Keratinocyte (primary cell): ENCODE measurements around the gene GPR85. TPM values are rescaled to one million over a fixed set of nuclear protein-coding genes. Genes with fewer than 3 reads are reported as not detected.

Experiments
- DNase-seq: peaks from one replicate; pipeline ENCODE4 v3.0.0-alpha.2; 2011; ENCODE audit warnings: low read depth, missing footprints, low spot score
- FAIRE-seq: peaks from 2 replicates; lab custom pipeline; 2011; peaks lifted over from hg19 to GRCh38; lab: Jason Lieb, UNC
- H2AFZ ChIP-seq: 2 replicates; pipeline ENCODE4 v1.6.0; 2012; ENCODE audit warnings: low read length, control low read depth, inconsistent platforms; ENCODE audit not compliant: control insufficient read depth
- H3K27ac ChIP-seq: 2 replicates; pipeline ENCODE4 v1.5.1; 2011; ENCODE audit warnings: low read length; ENCODE audit not compliant: control insufficient read depth, insufficient read depth
- H3K27me3 ChIP-seq: 3 replicates; pipeline ENCODE4 v1.6.0; 2011; ENCODE audit warnings: low read length; ENCODE audit not compliant: control insufficient read depth, insufficient read depth; ENCODE audit errors: extremely low read depth
- H3K36me3 ChIP-seq, 2 experiments: 2 replicates in 1 of 2; 3 replicates in 1 of 2; pipeline ENCODE4 v1.5.1; 2011; ENCODE audit warnings: low read length in 2 of 2, mild to moderate bottlenecking in 1 of 2; ENCODE audit not compliant: control insufficient read depth in 2 of 2, insufficient read depth in 2 of 2; ENCODE audit errors: extremely low read depth in 1 of 2
- H3K4me1 ChIP-seq: 3 replicates; pipeline ENCODE4 v1.5.1; 2011; ENCODE audit warnings: low read length; ENCODE audit not compliant: control insufficient read depth, insufficient read depth; ENCODE audit errors: extremely low read depth
- H3K4me2 ChIP-seq: 3 replicates; pipeline ENCODE4 v1.6.0; 2011; ENCODE audit warnings: low read depth, low read length; ENCODE audit not compliant: control insufficient read depth, insufficient read depth; ENCODE audit errors: extremely low read depth
- H3K4me3 ChIP-seq, 3 experiments: fragments of 200-600 bp in 1 of 3; sonication (generic) in 1 of 3; 2 replicates in 2 of 3; 3 replicates in 1 of 3; pipeline ENCODE4 v1.5.1; 2011 to 2016; ENCODE audit warnings: low read length in 3 of 3, mild to moderate bottlenecking in 3 of 3, control low read depth in 2 of 3, inconsistent platforms in 1 of 3, low read depth in 1 of 3, mixed read lengths in 1 of 3, mixed run types in 1 of 3, moderate library complexity in 1 of 3; ENCODE audit not compliant: control insufficient read depth in 2 of 3, insufficient read depth in 2 of 3; ENCODE audit errors: extremely low read depth in 1 of 3
- H3K79me2 ChIP-seq: 2 replicates; pipeline ENCODE4 v1.6.0; 2012; ENCODE audit warnings: low read length; ENCODE audit not compliant: control insufficient read depth, insufficient read depth
- H3K9ac ChIP-seq: 3 replicates; pipeline ENCODE4 v1.6.0; 2011; ENCODE audit warnings: low read length; ENCODE audit not compliant: control insufficient read depth, insufficient read depth; ENCODE audit errors: extremely low read depth
- H3K9me1 ChIP-seq: 3 replicates; pipeline ENCODE4 v1.6.0; 2011; ENCODE audit warnings: low read length; ENCODE audit not compliant: control insufficient read depth, insufficient read depth; ENCODE audit errors: extremely low read depth
- H3K9me3 ChIP-seq: 2 replicates; pipeline ENCODE4 v1.5.1; 2012; ENCODE audit warnings: low read depth, low read length; ENCODE audit not compliant: control insufficient read depth
- H4K20me1 ChIP-seq: 3 replicates; pipeline ENCODE4 v1.6.0; 2011; ENCODE audit warnings: low read length; ENCODE audit not compliant: control insufficient read depth, insufficient read depth; ENCODE audit errors: extremely low read depth
- EZH2 ChIP-seq: IDR thresholded peaks from one replicate; pipeline ENCODE4 v1.6.1; 2012; ENCODE audit warnings: inconsistent platforms, mild to moderate bottlenecking, low read length, moderate library complexity
- dilution Hi-C: fragments of 300-500 bp; cut with MboI; formaldehyde crosslinking; loops from one replicate; pipeline ENCODE4 v1.7.0; 2020; ENCODE audit warnings: low sequenced_read_pairs; ENCODE audit not compliant: extremely low pct_ligation_motif_present
- polyA minus RNA-seq, 3 experiments: library from RNA; depleted of rRNA, polyadenylated mRNA; stranded (reverse); fragments of >200 nt; gene quantifications; 1 replicate in 1 of 3; 2 replicates in 1 of 3; 3 replicates in 1 of 3; pipeline ENCODE4 v1.2.3, GENCODE V29; 2011
- polyA plus RNA-seq, 5 experiments: library from polyadenylated mRNA; depleted of rRNA in 3 of 5; stranded (reverse) in 3 of 5; stranded (forward) in 1 of 5; unstranded in 1 of 5; fragments of >200 nt; gene quantifications; 1 replicate in 1 of 5; 2 replicates in 3 of 5; 3 replicates in 1 of 5; pipeline versions ENCODE4 v1.2.1 to v1.2.3, GENCODE V29; 2011 to 2012; ENCODE audit warnings: missing spikeins in 2 of 5, low read depth in 1 of 5, low replicate concordance in 1 of 5
- TF ChIP-seq, protein P1 (sequence below), 3 experiments: IDR thresholded peaks in 1 of 3; conservative IDR thresholded peaks in 1 of 3; optimal IDR thresholded peaks in 1 of 3; 2 replicates in 2 of 3; 3 replicates in 1 of 3; pipeline versions ENCODE3 to v1.5.1; 2011; ENCODE audit warnings: low read length in 3 of 3, mild to moderate bottlenecking in 3 of 3, moderate library complexity in 2 of 3, control low read depth in 1 of 3, inconsistent platforms in 1 of 3; ENCODE audit not compliant: insufficient read depth in 2 of 3; ENCODE audit errors: extremely low read depth in 1 of 3

Gene GPR85
- 1.6 to 2.0 TPM (median 2.0 TPM) in 3 replicates for polyA plus RNA-seq
- 0.11 TPM for polyA plus RNA-seq (2011; ENCODE audit: low read depth)
- polyA plus RNA-seq (2011; cell fraction: cytosol; rRNA removed), result 0.71 and 1.3 TPM in 2 replicates
- 1.6 and 1.9 TPM in 2 replicates for polyA plus RNA-seq (2011; cell fraction: nucleus; rRNA removed)
- 0.44 and 0.77 TPM in 2 replicates for polyA plus RNA-seq (2012; ENCODE audit: low replicate concordance)
- 1.2 to 2.1 TPM (median 1.8 TPM) in 3 replicates for polyA minus RNA-seq
- polyA minus RNA-seq (2011; cell fraction: cytosol; rRNA and poly(A)+ RNA removed), result not detected
- 0.84 and 1.9 TPM in 2 replicates for polyA minus RNA-seq (2011; cell fraction: nucleus; rRNA and poly(A)+ RNA removed)

GRCh38 chr7:113086431-113086888 is at the start of gene GPR85:
TSS of gene GPR85 (minus strand) at chr7:113086827. CDS start at chr7:113084721, 2,106 bp downstream.
- FAIRE-seq (no peak), DNase-seq (no peak)
- TF ChIP-seq EZH2, result no peak
- TF ChIP-seq, protein P1, sequence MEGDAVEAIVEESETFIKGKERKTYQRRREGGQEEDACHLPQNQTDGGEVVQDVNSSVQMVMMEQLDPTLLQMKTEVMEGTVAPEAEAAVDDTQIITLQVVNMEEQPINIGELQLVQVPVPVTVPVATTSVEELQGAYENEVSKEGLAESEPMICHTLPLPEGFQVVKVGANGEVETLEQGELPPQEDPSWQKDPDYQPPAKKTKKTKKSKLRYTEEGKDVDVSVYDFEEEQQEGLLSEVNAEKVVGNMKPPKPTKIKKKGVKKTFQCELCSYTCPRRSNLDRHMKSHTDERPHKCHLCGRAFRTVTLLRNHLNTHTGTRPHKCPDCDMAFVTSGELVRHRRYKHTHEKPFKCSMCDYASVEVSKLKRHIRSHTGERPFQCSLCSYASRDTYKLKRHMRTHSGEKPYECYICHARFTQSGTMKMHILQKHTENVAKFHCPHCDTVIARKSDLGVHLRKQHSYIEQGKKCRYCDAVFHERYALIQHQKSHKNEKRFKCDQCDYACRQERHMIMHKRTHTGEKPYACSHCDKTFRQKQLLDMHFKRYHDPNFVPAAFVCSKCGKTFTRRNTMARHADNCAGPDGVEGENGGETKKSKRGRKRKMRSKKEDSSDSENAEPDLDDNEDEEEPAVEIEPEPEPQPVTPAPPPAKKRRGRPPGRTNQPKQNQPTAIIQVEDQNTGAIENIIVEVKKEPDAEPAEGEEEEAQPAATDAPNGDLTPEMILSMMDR (optimal IDR thresholded peaks at IDR 0.05 in 1 of 3, IDR thresholded peaks at IDR 0.05 in 1 of 3, conservative IDR thresholded peaks at IDR 0.05 in 1 of 3; ENCODE audit: extremely low read depth in 1 of 3, insufficient read depth in 2 of 3, low read length in 3 of 3), result no peak
- Histone ChIP-seq H3K4me3 (peak within 1 kb of the TSS; percentile 41 to 80 (median 76)), H3K9me1 (no peaks in the 10 kb centered on the region), H3K27ac (peak within 1 kb of the TSS; percentile 88), H3K79me2 (no peaks in the 10 kb centered on the region), H3K9ac (peak within 1 kb of the TSS; percentile 88), H2AFZ (peak within 1 kb of the TSS; percentile 96), H4K20me1 (no peaks in the 10 kb centered on the region), H3K27me3 (no peaks in the 10 kb centered on the region), H3K4me2 (peak within 1 kb of the TSS; percentile 92), H3K9me3 (no peaks in the 10 kb centered on the region), H3K36me3 (no peaks in the 10 kb centered on the region), H3K4me1 (peaks cover 13% of the 10 kb centered on the region)
- dilution Hi-C loops, result no loop called here

DNA sequence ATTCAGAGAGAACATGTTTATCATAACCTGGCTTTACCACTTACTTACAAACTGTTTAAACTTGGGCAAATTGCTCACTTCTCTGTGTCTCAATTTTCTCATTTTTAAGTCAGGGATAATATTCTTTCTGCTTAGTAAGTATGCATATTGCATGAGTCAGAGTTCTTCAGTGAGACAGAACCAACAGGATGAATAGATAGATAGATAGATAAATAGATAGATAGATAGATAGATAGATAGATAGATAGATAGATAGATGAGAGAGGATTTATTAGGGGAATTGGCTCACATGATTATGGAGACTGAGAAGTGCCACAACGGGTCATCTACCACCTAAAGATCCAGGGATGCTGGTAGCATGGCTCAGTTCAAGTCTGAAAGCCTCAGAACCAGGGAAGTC is 47.4 kb upstream of the GPR85 start:
- Histone ChIP-seq H3K27ac (no peak overlapping the region), H3K4me3 (no peak overlapping the region), H4K20me1 (no peaks in the 10 kb centered on the region), H3K9ac (no peak overlapping the region), H3K9me1 (no peaks in the 10 kb centered on the region), H3K79me2 (no peaks in the 10 kb centered on the region), H3K27me3 (no peaks in the 10 kb centered on the region), H2AFZ (no peak overlapping the region), H3K4me1 (no peaks in the 10 kb centered on the region), H3K4me2 (no peak overlapping the region), H3K36me3 (no peaks in the 10 kb centered on the region), H3K9me3 (no peaks in the 10 kb centered on the region)
- DNase-seq, result no peak
- TF ChIP-seq EZH2, result no peak
- TF ChIP-seq, protein P1 (optimal IDR thresholded peaks at IDR 0.05 in 1 of 3, IDR thresholded peaks at IDR 0.05 in 1 of 3, conservative IDR thresholded peaks at IDR 0.05 in 1 of 3; ENCODE audit: extremely low read depth in 1 of 3, insufficient read depth in 2 of 3, low read length in 3 of 3), result no peak
- dilution Hi-C loops, result no loop called here
- FAIRE-seq, result no peak
